Urothelium cell line (cell line): ENCODE data around the gene PCK1.

Experiments used
- DNase-seq: peaks from one replicate; pipeline ENCODE4 v3.0.0; 2011; ENCODE audit warnings: low spot score, mixed read lengths
- FAIRE-seq: peaks from 2 replicates; lab custom pipeline; 2011; peaks lifted over from hg19 to GRCh38; lab: Jason Lieb, UNC

PCK1 gene

GRCh38 chr20:57559658-57560553, 1.0 kb upstream of the PCK1 start:
- FAIRE-seq (no peak), DNase-seq (no peak)

- no peak for DNase-seq
- FAIRE-seq = no peak
Observed at GRCh38 chr20:57561356-57562279, 708 bp downstream of the PCK1 start.

GRCh38 chr20:57562541-57563465, 1.9 kb downstream of the PCK1 start:
- FAIRE-seq = no peak
- DNase-seq = no peak

GRCh38 chr20:57563522-57563921, 2.6 kb downstream of the PCK1 start:
- DNase-seq (no peak), FAIRE-seq (no peak)

- DNase-seq = no peak
- no peak for FAIRE-seq
Observed at GRCh38 chr20:57564180-57564802, 3.4 kb downstream of the PCK1 start.

- FAIRE-seq = no peak
- no peak for DNase-seq
Observed at GRCh38 chr20:57564951-57565642, 4.2 kb downstream of the PCK1 start.

GRCh38 chr20:57566399-57566798, 5.5 kb downstream of the PCK1 start:
- no peak for FAIRE-seq
- no peak for DNase-seq

- FAIRE-seq (no peak), DNase-seq (no peak)
Observed at GRCh38 chr20:57566803-57567459, 6.0 kb downstream of the PCK1 start.

- FAIRE-seq = no peak
Observed at GRCh38 chr20:57567471-57568079, 6.7 kb downstream of the PCK1 start.

GRCh38 chr20:57568088-57568896, 7.4 kb downstream of the PCK1 start:
- DNase-seq = no peak
- FAIRE-seq = no peak

More at GRCh38 chr20:57567471-57568079, 6.7 kb downstream of the PCK1 start:
- DNase-seq = no peak

GRCh38 chr20:57568960-57569359, 8.1 kb downstream of the PCK1 start:
- FAIRE-seq (no peak), DNase-seq (no peak)

- DNase-seq (no peak), FAIRE-seq (no peak)
Observed at GRCh38 chr20:57570145-57570850, 9.4 kb downstream of the PCK1 start.

GRCh38 chr20:57570920-57571319, 10.0 kb downstream of the PCK1 start:
- FAIRE-seq = no peak

GRCh38 chr20:57571782-57572416, 11.0 kb downstream of the PCK1 start:
- DNase-seq (no peak), FAIRE-seq (no peak)

More at GRCh38 chr20:57570920-57571319, 10.0 kb downstream of the PCK1 start:
- DNase-seq = no peak

GRCh38 chr20:57573242-57573641, 12.3 kb downstream of the PCK1 start:
- no peak for FAIRE-seq
- no peak for DNase-seq

GRCh38 chr20:57573894-57574293, 13.0 kb downstream of the PCK1 start:
- DNase-seq = no peak

GRCh38 chr20:57574954-57575353, 14.0 kb downstream of the PCK1 start:
- FAIRE-seq (no peak), DNase-seq (no peak)

More at GRCh38 chr20:57573894-57574293, 13.0 kb downstream of the PCK1 start:
- no peak for FAIRE-seq
